ENCODE results near the gene OSBPL3. TPM values are rescaled to one million over a fixed set of nuclear protein-coding genes. Genes with fewer than 3 reads are reported as not detected.

The OSBPL3 gene
- polyA plus RNA-seq, 1 donor from 2014 or later: 0.26 TPM

- H3K27ac ChIP-seq (ENCODE audit: low read length): no peak overlapping the region
- no peak overlapping the region for H3K4me3 ChIP-seq (ENCODE audit: low read length)
Observed at GRCh38 chr7:24932815-24933214, 47.2 kb downstream of the OSBPL3 start.

GRCh38 chr7:24932389-24932788 is 47.6 kb downstream of the OSBPL3 start:
- Histone ChIP-seq H3K9ac (ENCODE audit: low read length) (no peak overlapping the region), H3K27ac (ENCODE audit: low read length) (no peak overlapping the region), H3K9me2 (ENCODE audit: insufficient read depth, low read length) (no peaks in the 10 kb centered on the region), H3F3A (ENCODE audit: insufficient read depth, low read length, poor library complexity, severe bottlenecking) (no peaks in the 10 kb centered on the region), H4K20me1 (ENCODE audit: insufficient read depth) (no peaks in the 10 kb centered on the region), H2AFZ (ENCODE audit: low read depth, low read length) (no peak overlapping the region), H3K4me3 (ENCODE audit: low read length) (no peak overlapping the region), H3K27me3 (ENCODE audit: insufficient read depth, low read depth, low read length) (no peaks in the 10 kb centered on the region), H3K36me3 (ENCODE audit: insufficient read depth, low read length) (no peaks in the 10 kb centered on the region), H3K79me2 (replicated peaks; ENCODE audit: insufficient read depth, low read length) (no peaks in the 10 kb centered on the region), H3K9me3 (ENCODE audit: low read length) (no peaks in the 10 kb centered on the region), H3K4me2 (ENCODE audit: low read length) (no peak overlapping the region)
- TF ChIP-seq EP300 (conservative IDR thresholded peaks at IDR 0.05; ENCODE audit: poor library complexity, severe bottlenecking) (no peak), RAD21 (conservative IDR thresholded peaks at IDR 0.05) (no peak), TAF1 (IDR thresholded peaks at IDR 0.05; ENCODE audit: low read depth) (no peak), POLR2AphosphoS5 (IDR thresholded peaks at IDR 0.05) (no peak), EZH2 (IDR thresholded peaks at IDR 0.05; ENCODE audit: borderline replicate concordance, insufficient read depth, low read length, poor library complexity, severe bottlenecking) (no peak), CTCF (IDR thresholded peaks at IDR 0.05; ENCODE audit: poor library complexity, severe bottlenecking) (no peak)

More at GRCh38 chr7:24932815-24933214, 47.2 kb downstream of the OSBPL3 start:
- H3K27me3 ChIP-seq (ENCODE audit: insufficient read depth, low read depth, low read length): no peaks in the 10 kb centered on the region
- H3K9me3 ChIP-seq (ENCODE audit: low read length): no peaks in the 10 kb centered on the region
- no peak overlapping the region for H3K4me2 ChIP-seq (ENCODE audit: low read length)
- H3K36me3 ChIP-seq (ENCODE audit: insufficient read depth, low read length): no peaks in the 10 kb centered on the region
- no peak overlapping the region for H2AFZ ChIP-seq (ENCODE audit: low read depth, low read length)
- no peaks in the 10 kb centered on the region for H4K20me1 ChIP-seq (ENCODE audit: insufficient read depth)
- no peaks in the 10 kb centered on the region for H3F3A ChIP-seq (ENCODE audit: insufficient read depth, low read length, poor library complexity, severe bottlenecking)
- H3K9me2 ChIP-seq (ENCODE audit: insufficient read depth, low read length): no peaks in the 10 kb centered on the region
- H3K79me2 ChIP-seq (replicated peaks; ENCODE audit: insufficient read depth, low read length): no peaks in the 10 kb centered on the region
- H3K9ac ChIP-seq (ENCODE audit: low read length): no peak overlapping the region
- no peak for TF ChIP-seq TAF1 (IDR thresholded peaks at IDR 0.05; ENCODE audit: low read depth)
- TF ChIP-seq RAD21 (conservative IDR thresholded peaks at IDR 0.05): no peak
- TF ChIP-seq EP300 (conservative IDR thresholded peaks at IDR 0.05; ENCODE audit: poor library complexity, severe bottlenecking): no peak
- no peak for TF ChIP-seq REST (IDR thresholded peaks at IDR 0.05; ENCODE audit: borderline replicate concordance)
- no peak for TF ChIP-seq EZH2 (IDR thresholded peaks at IDR 0.05; ENCODE audit: borderline replicate concordance, insufficient read depth, low read length, poor library complexity, severe bottlenecking)
- TF ChIP-seq CTCF (IDR thresholded peaks at IDR 0.05; ENCODE audit: poor library complexity, severe bottlenecking): no peak
- no peak for TF ChIP-seq MXI1 (conservative IDR thresholded peaks at IDR 0.05; ENCODE audit: poor library complexity, severe bottlenecking)
- TF ChIP-seq SMC3 (conservative IDR thresholded peaks at IDR 0.05; ENCODE audit: poor library complexity): no peak
- no peak for TF ChIP-seq POLR2AphosphoS5 (IDR thresholded peaks at IDR 0.05)

Measured in neural cell (in vitro differentiated cells).